ENCODE measurements around the gene NDRG2. TPM values are rescaled to one million over a fixed set of nuclear protein-coding genes. Genes with fewer than 3 reads are reported as not detected.

The NDRG2 gene
- total and polyA plus RNA-seq, 9 of the 15 experiments (the other 6 are each of a cell fraction or from before 2014, with no cell fraction given) = 10.1 to 105 (median 41.0) TPM

DNA sequence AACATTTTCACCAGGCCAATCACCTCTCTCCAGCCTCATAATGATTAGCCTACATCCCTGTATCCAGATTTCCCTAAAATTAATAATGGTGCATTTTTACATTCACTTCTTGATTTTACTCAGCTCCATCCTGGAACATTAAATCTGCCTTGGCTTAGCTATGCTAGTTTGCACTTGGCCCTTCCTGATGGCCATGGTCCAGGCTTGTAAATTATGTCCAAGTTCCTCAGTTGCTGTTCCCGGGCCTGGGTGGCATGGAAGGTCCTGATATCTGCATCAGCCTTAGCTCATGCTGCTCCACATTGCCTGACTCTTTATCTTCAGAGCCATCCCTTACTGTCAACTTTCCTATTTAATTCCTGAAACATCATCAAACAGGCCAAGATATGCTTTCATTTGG lies 46.2 kb downstream of the NDRG2 start:
- no peak for DNase-seq (ENCODE audit: extremely low read depth in 1 of 4, low spot score in 3 of 4)
- no peaks in the 10 kb centered on the region; a peak in 1 of 5 replicates for H3K27me3 ChIP-seq (ENCODE audit: control insufficient read depth in 2 of 2, insufficient read depth in 2 of 2, low read length in 2 of 2)
- in situ Hi-C loops (cut with MboI) = no loop called here
- no TSS peak for BruUV-seq (replicated peaks)
- TF ChIP-seq CBFA2T3 (IDR thresholded peaks at IDR 0.05) = no peak
- TF ChIP-seq ZNF184 (CRISPR knock-in tag; IDR thresholded peaks at IDR 0.05) = no peak
- TF ChIP-seq NR4A1 (CRISPR knock-in tag; IDR thresholded peaks at IDR 0.05) = no peak
- no peak for TF ChIP-seq NR4A1 (tag; IDR thresholded peaks at IDR 0.05)
- TF ChIP-seq ZKSCAN1 (IDR thresholded peaks at IDR 0.05; ENCODE audit: low read depth, low read length) = no peak
- TF ChIP-seq FOXK1 (CRISPR knock-in tag; IDR thresholded peaks at IDR 0.05; ENCODE audit: borderline replicate concordance) = no peak
- TF ChIP-seq, protein P1, sequence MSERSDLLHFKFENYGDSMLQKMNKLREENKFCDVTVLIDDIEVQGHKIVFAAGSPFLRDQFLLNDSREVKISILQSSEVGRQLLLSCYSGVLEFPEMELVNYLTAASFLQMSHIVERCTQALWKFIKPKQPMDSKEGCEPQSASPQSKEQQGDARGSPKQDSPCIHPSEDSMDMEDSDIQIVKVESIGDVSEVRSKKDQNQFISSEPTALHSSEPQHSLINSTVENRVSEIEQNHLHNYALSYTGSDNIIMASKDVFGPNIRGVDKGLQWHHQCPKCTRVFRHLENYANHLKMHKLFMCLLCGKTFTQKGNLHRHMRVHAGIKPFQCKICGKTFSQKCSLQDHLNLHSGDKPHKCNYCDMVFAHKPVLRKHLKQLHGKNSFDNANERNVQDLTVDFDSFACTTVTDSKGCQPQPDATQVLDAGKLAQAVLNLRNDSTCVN (CRISPR knock-in tag; IDR thresholded peaks at IDR 0.05) = no peak
- no peak for TF ChIP-seq NR2F6 (CRISPR knock-in tag; IDR thresholded peaks at IDR 0.05)
- TF ChIP-seq, protein P2, sequence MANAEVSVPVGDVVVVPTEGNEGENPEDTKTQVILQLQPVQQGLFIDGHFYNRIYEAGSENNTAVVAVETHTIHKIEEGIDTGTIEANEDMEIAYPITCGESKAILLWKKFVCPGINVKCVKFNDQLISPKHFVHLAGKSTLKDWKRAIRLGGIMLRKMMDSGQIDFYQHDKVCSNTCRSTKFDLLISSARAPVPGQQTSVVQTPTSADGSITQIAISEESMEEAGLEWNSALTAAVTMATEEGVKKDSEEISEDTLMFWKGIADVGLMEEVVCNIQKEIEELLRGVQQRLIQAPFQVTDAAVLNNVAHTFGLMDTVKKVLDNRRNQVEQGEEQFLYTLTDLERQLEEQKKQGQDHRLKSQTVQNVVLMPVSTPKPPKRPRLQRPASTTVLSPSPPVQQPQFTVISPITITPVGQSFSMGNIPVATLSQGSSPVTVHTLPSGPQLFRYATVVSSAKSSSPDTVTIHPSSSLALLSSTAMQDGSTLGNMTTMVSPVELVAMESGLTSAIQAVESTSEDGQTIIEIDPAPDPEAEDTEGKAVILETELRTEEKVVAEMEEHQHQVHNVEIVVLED (CRISPR knock-in tag; IDR thresholded peaks at IDR 0.05) = no peak
- no peak for TF ChIP-seq OTX1 (CRISPR knock-in tag; IDR thresholded peaks at IDR 0.05)
- no peak for TF ChIP-seq POLR2G (IDR thresholded peaks at IDR 0.05; ENCODE audit: low read depth, low read length)
- no peak for TF ChIP-seq TCFL5 (CRISPR knock-in tag; conservative IDR thresholded peaks at IDR 0.05)
- TF ChIP-seq HSF4 (CRISPR knock-in tag; IDR thresholded peaks at IDR 0.05; ENCODE audit: borderline replicate concordance) = no peak
- TF ChIP-seq NR3C1 (CRISPR knock-in tag; IDR thresholded peaks at IDR 0.05) = no peak
- TF ChIP-seq DIDO1 (tag; IDR thresholded peaks at IDR 0.05; ENCODE audit: low read depth) = no peak
- TF ChIP-seq, protein P3, sequence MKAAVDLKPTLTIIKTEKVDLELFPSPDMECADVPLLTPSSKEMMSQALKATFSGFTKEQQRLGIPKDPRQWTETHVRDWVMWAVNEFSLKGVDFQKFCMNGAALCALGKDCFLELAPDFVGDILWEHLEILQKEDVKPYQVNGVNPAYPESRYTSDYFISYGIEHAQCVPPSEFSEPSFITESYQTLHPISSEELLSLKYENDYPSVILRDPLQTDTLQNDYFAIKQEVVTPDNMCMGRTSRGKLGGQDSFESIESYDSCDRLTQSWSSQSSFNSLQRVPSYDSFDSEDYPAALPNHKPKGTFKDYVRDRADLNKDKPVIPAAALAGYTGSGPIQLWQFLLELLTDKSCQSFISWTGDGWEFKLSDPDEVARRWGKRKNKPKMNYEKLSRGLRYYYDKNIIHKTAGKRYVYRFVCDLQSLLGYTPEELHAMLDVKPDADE (conservative IDR thresholded peaks at IDR 0.05; ENCODE audit: control insufficient read depth, low read depth, low read length) = no peak
- TF ChIP-seq KDM1A (IDR thresholded peaks at IDR 0.05) = no peak
- TF ChIP-seq ZFP36 (IDR thresholded peaks at IDR 0.05; ENCODE audit: low read depth, low read length, partially characterized antibody) = no peak
- no peak for TF ChIP-seq SUPT5H (IDR thresholded peaks at IDR 0.05)
- H3K9ac ChIP-seq (ENCODE audit: insufficient read depth in 1 of 2, low read depth in 2 of 2, low read length in 2 of 2) = no peak overlapping the region
- no peak for ATAC-seq
- no peaks in the 10 kb centered on the region for H3K9me1 ChIP-seq (ENCODE audit: control insufficient read depth, insufficient read depth, low read length)
- H3K4me1 ChIP-seq (replicated peaks in 1 of 2; ENCODE audit: control insufficient read depth in 2 of 2, insufficient read depth in 2 of 2, low read length in 2 of 2) = no peaks in the 10 kb centered on the region; a peak in 2 of 5 replicates
- H2AFZ ChIP-seq (ENCODE audit: low read depth, low read length) = no peak overlapping the region
- H3K36me3 ChIP-seq (ENCODE audit: control insufficient read depth, insufficient read depth, low read length) = no peaks in the 10 kb centered on the region
- 10% methylated on average over 1 of the region's 1 CpG for WGBS (ENCODE audit: insufficient coverage, low coverage, missing lambda C conversion rate)
- ChIA-PET POLR2A (no interaction called here), CTCF (ENCODE audit: low intra/inter-chr PET ratio) (no interaction called here)
- intact Hi-C loops (cut with micrococcal nuclease) = no loop called here
- H4K20me1 ChIP-seq (replicated peaks; ENCODE audit: control insufficient read depth, insufficient read depth, low read length) = no peaks in the 10 kb centered on the region
- H3K4me2 ChIP-seq (ENCODE audit: insufficient read depth, low read length) = no peak overlapping the region
- FAIRE-seq = no peak
- no peak overlapping the region for H3K4me3 ChIP-seq
- H3K9me3 ChIP-seq (replicated peaks; ENCODE audit: control insufficient read depth, insufficient read depth, low read depth, low read length) = no peaks in the 10 kb centered on the region
- no peak overlapping the region for H3K27ac ChIP-seq (ENCODE audit: extremely low read depth, low read depth, low read length)
- no peaks in the 10 kb centered on the region for H3K79me2 ChIP-seq (ENCODE audit: control insufficient read depth, insufficient read depth, low read length)

All from K562 (cell line).